SJCRH30 (cell line): ENCODE measurements around the gene RPTOR. TPM values are rescaled to one million over a fixed set of nuclear protein-coding genes. Genes with fewer than 3 reads are reported as not detected.

ENCODE experiments used
- DNase-seq, 2 experiments: peaks; one replicate each; pipeline ENCODE4 v3.0.0-alpha.2; 2015 to 2020
- H3K27ac ChIP-seq: fragments of 250-450 bp; sonication (Bioruptor Pico); 2 replicates; pipeline ENCODE4 v1.5.1; 2020; ENCODE audit warnings: mild to moderate bottlenecking, moderate library complexity
- H3K27me3 ChIP-seq: fragments of 250-450 bp; sonication (Bioruptor Pico); 2 replicates; pipeline ENCODE4 v1.5.1; 2020; ENCODE audit warnings: mild to moderate bottlenecking, moderate library complexity
- H3K36me3 ChIP-seq: fragments of 250-450 bp; sonication (Bioruptor Pico); 2 replicates; pipeline ENCODE4 v1.5.1; 2020; ENCODE audit warnings: mild to moderate bottlenecking, moderate library complexity
- H3K4me1 ChIP-seq: fragments of 250-450 bp; sonication (Bioruptor Pico); 2 replicates; pipeline ENCODE4 v1.5.1; 2020; ENCODE audit warnings: mild to moderate bottlenecking, moderate library complexity
- H3K4me3 ChIP-seq: fragments of 250-450 bp; sonication (Bioruptor Pico); 2 replicates; pipeline ENCODE4 v1.5.1; 2020; ENCODE audit warnings: mild to moderate bottlenecking, moderate library complexity
- H3K9me3 ChIP-seq: fragments of 250-450 bp; sonication (Bioruptor Pico); replicated peaks from 2 replicates; pipeline ENCODE4 v1.5.1; 2020; ENCODE audit warnings: mild to moderate bottlenecking, moderate library complexity
- total RNA-seq: library from RNA; depleted of rRNA; stranded (reverse); fragments of >200 nt; shearing (Covaris generic); gene quantifications from 2 replicates; pipeline ENCODE4 v1.2.3, GENCODE V29; 2014

The RPTOR gene
- total RNA-seq, 1 experiment from 2014 or later, result 43.6 TPM

DNA sequence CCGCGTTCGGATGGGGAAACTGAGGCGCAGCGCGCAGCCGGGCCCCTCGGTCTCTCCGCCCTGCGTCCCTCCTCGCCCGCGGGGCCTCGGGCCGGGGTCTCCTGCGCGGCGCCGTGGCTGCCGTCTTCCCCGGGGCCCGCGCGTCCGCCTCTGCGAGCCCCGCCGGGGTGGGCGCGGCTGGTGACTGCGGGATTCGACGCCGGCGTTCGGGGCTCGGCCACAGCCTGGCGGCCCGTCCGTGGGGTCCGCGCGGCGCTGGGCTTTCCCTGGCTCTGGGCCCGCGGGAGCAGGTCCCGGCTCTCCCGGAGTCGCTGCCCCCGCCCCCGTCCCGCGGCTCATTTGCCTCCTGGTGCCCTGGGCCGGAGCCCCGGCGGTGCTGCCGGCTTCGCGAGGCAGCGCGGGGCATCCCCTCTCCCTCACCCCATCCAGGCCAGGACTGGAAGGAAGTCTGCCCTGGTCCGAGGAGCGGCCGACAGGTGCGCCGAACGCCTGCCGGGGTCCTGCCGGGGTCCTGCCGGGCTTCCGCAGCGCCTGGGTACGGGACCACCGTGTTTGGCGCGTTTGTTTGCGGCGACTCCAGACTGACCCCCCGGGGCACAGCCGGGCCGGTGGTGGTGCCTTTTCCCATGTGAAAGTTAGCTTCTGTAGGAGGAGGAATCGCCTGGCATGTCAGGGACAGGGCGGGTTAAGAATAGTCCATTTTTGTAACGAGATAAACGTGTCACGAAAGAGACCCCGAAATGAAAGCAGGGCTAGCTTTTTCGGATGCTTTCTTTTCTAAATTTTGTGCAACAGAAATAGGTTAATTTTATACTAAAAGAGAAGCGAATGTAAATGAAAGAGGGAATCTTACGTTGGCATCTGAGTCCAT, 447.7 kb downstream of the RPTOR start:
- DNase-seq, result peak; percentile 31 to 47
- peaks cover 25% of the 10 kb centered on the region for H3K27me3 ChIP-seq
- no peak overlapping the region for H3K27ac ChIP-seq
- H3K4me1 ChIP-seq, result peaks cover 18% of the 10 kb centered on the region; the same call in 1 of the 2 replicates
- peak overlapping the region; percentile 74 for H3K4me3 ChIP-seq
- H3K9me3 ChIP-seq, result no peaks in the 10 kb centered on the region
- 0 out of 2 replicates have a peak, but pooled peaks cover 9% of the 10 kb centered on the region for H3K36me3 ChIP-seq

DNA sequence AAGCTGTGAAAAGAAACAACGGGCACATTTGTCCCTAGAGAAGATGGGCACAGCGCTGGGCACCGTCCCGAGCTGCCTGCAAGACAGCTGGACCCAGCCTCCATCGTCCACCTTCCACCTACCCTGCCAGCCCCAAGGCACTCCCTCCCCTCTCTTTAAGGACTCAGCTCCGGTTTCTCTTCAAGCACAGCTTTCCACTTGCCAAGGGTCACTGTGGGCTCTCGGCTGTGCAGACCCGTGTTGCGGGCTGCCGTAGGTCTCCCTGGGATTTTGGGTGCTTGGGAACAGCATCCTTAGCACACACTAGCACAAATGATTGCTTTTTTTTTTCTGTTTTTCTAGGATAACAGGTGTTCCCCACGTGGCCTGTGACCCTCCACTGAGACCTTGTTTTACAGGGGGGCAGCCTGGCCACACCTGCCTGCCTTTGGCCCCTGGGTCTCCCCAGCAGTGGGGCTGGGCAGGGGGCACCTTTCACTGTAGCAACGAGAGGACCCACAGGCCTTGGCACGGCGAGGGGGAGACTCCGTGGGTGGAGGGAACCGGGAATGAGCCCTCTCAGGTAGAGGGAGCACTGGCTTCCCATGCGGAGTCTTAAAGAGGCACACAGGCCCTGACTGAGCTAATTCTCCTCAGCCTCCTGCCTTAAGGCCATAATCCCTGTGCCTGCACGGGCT, 448.4 kb downstream of the RPTOR start:
- Histone ChIP-seq H3K36me3 (0 out of 2 replicates have a peak, but pooled peaks cover 9% of the 10 kb centered on the region), H3K9me3 (no peaks in the 10 kb centered on the region), H3K4me3 (no peak overlapping the region; the same call in 1 of the 2 replicates), H3K4me1 (peaks cover 12% of the 10 kb centered on the region; the same call in 1 of the 2 replicates), H3K27ac (no peak overlapping the region), H3K27me3 (peaks cover 20% of the 10 kb centered on the region)
- no peak for DNase-seq

DNA sequence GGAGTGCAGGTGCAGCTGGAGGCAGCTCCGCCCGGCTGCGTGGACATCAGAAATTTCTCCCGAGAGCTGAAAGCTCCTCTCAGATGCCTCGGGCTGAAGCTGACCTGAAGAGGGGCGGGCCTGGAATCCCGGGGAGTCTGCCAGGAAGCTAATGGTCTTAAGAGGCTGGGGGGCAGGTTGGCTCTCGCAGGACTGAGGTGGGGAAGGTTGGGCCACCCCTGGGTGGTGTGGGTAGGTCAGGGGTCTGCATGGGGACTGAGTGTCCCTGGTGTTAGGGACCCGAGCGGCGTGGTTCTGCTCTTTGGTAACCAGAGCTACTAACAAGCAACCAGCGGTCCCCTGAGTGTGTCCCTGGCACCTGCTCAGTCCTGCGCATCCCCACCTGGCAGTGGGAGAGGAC, 450.5 kb downstream of the RPTOR start:
- H3K27me3 ChIP-seq, result peaks cover 6% of the 10 kb centered on the region
- H3K36me3 ChIP-seq, result 0 out of 2 replicates have a peak, but pooled peaks cover 9% of the 10 kb centered on the region
- no peaks in the 10 kb centered on the region; the same call in 1 of the 2 replicates for H3K4me1 ChIP-seq

DNA sequence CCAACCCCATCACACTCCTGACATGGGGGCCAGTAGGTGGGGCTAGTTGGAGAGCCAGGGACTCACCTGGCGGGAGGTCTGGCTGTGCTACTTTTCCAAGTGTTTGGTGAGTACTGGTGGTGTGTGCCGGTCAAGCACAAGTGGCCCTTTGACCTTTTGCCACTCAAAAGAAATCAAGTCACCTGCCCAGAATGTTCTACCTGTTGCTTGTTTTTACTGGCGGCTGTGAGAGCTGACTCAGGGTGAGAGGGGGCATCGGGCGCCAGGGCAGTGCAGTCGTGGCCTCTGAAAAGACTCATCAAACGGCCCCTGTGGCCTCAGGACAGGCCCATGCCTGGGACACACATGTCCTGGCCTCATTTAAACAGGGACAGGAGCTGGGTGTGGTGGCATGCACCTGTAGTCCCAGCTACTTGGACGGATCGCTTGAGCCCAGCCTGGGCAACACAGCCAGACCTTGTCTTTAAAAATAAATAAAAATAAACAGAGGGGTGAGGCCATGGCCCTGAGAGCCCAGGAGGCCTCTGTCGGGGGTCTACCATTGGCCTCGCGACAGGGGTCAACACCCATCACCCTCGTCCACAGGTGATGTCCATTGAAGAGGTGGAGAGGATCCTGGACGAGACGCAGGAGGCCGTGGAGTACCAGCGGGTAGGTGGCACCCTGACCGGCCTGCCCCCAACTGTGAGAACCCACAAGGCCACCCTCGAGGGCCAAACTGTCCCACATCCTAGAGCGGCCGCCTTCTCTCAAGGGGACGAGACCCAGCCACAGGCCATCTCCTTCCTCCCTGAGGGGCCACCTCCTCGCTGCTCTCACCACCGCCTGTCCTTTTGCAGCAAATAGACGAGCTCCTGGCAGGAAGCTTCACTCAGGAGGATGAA, 452.0 kb downstream of the RPTOR start:
- 0 out of 2 replicates have a peak, but pooled peaks cover 9% of the 10 kb centered on the region for H3K36me3 ChIP-seq
- H3K4me3 ChIP-seq, result no peak overlapping the region

More for the DNA sequence above, 450.5 kb downstream of the RPTOR start:
- no peak for DNase-seq
- Histone ChIP-seq H3K9me3 (no peaks in the 10 kb centered on the region), H3K27ac (no peak overlapping the region), H3K4me3 (no peak overlapping the region)

DNA sequence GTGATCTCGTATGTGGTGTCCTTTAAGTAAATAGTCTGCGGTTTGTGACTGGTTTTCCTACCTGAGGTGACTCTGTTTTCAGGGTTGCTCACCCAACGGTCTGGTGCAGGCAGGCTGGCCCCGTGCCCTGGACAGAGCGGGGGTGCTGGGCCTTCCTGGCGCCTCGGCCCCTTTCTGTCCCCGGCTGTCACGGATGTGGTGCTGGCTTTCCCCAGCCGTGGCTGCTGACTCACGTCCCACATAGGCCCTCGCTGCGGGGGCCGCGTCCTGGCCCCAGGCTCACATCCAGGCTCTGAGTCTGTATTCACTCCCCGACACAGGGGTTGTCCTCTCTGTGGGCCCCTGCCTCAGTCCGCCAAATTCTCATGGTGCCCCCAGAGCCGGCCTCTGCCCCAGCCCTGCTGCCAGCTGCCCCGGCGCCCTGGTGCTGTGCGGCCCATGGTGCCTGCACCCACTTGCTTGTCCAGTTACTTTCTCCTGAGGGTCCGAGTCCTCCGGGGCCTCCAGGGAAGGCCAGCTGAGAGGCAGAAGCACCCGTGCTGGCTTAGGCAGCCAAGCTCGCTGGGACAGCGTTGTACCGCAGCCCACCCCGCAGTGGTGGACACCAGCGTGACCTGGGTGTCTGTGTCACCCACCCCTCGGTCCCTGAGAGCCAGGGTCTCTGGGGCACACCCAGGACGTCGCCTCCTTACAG, 452.9 kb downstream of the RPTOR start:
- Histone ChIP-seq H3K4me1 (peaks cover 7% of the 10 kb centered on the region; the same call in 1 of the 2 replicates), H3K27ac (no peak overlapping the region), H3K27me3 (no peaks in the 10 kb centered on the region), H3K36me3 (0 out of 2 replicates have a peak, but pooled peaks cover 9% of the 10 kb centered on the region), H3K9me3 (no peaks in the 10 kb centered on the region), H3K4me3 (no peak overlapping the region)
- DNase-seq, result no peak

More for the DNA sequence above, 452.0 kb downstream of the RPTOR start:
- Histone ChIP-seq H3K9me3 (no peaks in the 10 kb centered on the region), H3K27ac (no peak overlapping the region), H3K4me1 (no peaks in the 10 kb centered on the region; the same call in 1 of the 2 replicates), H3K27me3 (no peaks in the 10 kb centered on the region)
- DNase-seq, result no peak

DNA sequence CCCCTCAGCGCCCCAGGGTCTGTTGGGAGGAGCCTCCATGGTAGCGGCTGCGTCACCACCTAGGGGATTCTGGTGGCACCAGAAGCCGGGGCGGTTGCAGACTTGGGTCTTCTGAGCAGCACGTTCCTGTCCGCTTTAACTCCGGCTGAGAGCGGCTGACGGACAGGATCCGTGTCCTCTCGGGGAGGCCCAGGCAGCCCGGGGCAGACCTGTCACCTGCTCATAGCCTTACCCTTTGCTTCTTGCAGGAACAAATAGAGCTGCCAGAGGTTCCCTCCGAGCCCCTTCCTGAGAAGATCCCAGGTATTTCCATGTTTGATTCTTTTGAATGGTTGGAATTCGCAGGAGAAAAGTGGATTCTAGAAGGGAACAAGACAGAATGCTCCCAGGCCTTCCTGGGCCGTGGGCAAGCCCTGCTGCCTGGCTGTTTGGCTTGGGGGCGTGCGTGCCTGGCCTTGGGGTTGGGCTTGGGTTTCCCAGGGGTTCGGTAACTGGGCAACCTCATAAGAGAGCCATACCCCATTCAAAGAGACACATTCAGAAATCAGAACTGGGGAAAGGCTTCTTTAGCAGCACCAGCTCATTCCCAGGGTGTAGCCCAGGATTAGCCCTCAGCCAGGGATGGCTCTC, 453.6 kb downstream of the RPTOR start:
- 0 out of 2 replicates have a peak, but pooled peaks cover 9% of the 10 kb centered on the region for H3K36me3 ChIP-seq

DNA sequence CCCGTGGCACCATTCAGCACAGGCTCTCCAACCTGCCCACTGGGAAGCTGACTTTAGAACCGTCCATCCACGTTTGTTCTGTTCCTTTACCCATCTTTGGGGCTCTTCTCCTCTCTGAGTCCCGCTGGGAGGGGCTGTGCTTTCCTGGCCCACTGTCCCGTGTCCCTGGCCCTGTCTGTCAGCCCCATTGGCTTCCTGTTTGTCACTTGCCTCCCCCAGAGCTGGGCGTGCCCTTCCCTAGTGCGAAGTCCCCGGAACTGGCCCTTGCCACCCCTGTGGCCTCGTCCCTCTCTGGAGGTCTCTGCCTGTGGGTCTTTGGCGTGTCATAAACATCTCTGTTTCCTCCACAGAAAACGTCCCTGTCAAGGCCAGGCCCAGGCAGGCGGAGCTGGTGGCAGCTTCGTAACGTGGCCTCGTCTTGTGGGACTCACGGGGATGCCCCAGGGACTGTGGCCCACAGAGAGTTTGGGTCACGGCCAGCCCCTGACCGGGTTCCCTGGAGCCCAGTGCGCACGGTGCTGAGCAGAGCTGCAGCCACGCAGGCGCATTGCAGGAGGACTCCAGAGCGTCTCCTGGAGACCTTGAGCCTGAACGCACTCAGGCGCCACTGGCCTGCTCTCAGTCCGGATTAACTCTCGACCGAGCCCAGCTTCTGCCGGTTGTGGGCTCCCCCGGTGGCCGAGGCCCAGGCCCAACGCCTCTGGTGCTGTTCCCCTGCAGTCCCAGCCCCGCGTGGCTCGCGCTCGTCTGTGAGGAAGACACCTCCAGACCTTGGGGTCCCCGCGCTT, 454.3 kb downstream of the RPTOR start:
- H3K4me1 ChIP-seq, result peaks cover 8% of the 10 kb centered on the region; the same call in 1 of the 2 replicates
- H3K27me3 ChIP-seq, result peaks cover 9% of the 10 kb centered on the region
- H3K27ac ChIP-seq, result no peak overlapping the region
- no peak for DNase-seq
- H3K36me3 ChIP-seq, result 0 out of 2 replicates have a peak, but pooled peaks cover 9% of the 10 kb centered on the region
- H3K4me3 ChIP-seq, result no peak overlapping the region
- no peaks in the 10 kb centered on the region for H3K9me3 ChIP-seq

More for the DNA sequence above, 453.6 kb downstream of the RPTOR start:
- no peak for DNase-seq
- H3K4me3 ChIP-seq, result no peak overlapping the region
- H3K27ac ChIP-seq, result no peak overlapping the region
- H3K27me3 ChIP-seq, result peaks cover 5% of the 10 kb centered on the region
- peaks cover 8% of the 10 kb centered on the region; the same call in 1 of the 2 replicates for H3K4me1 ChIP-seq
- H3K9me3 ChIP-seq, result no peaks in the 10 kb centered on the region

DNA sequence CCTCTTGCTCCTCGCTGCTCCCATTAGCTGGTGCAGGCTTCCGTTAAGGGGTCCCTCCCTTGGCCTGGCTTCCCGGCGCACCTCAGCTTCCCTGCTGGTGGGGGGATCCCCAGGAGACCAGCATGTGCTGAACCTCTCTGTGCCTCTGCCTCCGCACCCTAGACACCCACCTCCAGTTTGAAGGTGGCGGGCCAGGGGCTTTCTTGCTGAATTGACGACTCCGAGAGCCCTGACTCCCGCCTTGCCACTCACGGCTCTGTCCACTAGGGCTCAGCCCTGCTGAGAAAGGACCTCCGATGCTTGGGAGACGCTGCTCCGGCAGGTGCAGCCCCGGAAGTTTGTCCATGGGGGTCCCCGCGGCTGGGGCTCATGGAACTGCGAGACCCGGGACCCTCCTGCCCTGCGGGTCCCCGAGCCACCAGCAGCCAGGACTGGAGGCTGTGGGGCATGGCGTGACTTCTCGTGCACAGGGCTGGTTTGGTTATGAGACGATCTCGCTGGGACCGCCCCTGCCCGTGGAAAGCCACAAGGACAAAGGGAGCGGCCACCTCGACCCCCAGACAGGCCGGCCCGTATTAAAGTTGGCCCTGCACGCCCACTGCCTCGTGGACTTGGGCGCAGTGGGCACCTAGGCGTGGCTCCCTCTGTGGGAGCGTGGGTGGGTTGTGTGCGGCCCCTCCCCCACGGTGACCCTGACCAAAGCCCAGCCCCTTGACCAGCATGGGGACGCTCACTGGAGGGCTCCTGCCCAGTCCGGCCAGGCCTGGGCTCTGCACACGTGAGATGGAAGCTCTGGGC, 455.1 kb downstream of the RPTOR start:
- H3K4me3 ChIP-seq, result no peak overlapping the region
- H3K4me1 ChIP-seq, result peaks cover 8% of the 10 kb centered on the region; the same call in 1 of the 2 replicates
- DNase-seq, result no peak
- H3K36me3 ChIP-seq, result 0 out of 2 replicates have a peak, but pooled peaks cover 9% of the 10 kb centered on the region
- H3K27me3 ChIP-seq, result peaks cover 14% of the 10 kb centered on the region
- H3K9me3 ChIP-seq, result no peaks in the 10 kb centered on the region
- no peak overlapping the region for H3K27ac ChIP-seq

DNA sequence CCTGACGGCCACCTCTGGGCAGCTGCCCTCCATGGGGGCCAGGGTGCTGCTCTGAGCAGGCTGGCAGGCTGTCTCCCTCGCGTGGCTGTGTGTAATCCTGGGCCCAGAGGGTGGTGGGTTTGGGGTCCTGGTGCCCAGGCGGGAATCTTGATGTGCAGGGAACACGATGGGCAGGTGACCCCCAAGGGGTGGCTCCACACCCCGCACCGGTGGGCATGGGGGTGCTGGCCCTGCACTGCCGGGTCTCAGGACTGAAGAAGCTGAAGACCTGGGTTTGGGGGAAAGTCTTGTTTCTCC, 455.6 kb downstream of the RPTOR start:
- no peaks in the 10 kb centered on the region for H3K9me3 ChIP-seq
- H3K27ac ChIP-seq, result no peak overlapping the region
- peaks cover 8% of the 10 kb centered on the region; the same call in 1 of the 2 replicates for H3K4me1 ChIP-seq
- H3K36me3 ChIP-seq, result 0 out of 2 replicates have a peak, but pooled peaks cover 9% of the 10 kb centered on the region
- no peak overlapping the region for H3K4me3 ChIP-seq
- DNase-seq, result no peak
- peaks cover 16% of the 10 kb centered on the region for H3K27me3 ChIP-seq

DNA sequence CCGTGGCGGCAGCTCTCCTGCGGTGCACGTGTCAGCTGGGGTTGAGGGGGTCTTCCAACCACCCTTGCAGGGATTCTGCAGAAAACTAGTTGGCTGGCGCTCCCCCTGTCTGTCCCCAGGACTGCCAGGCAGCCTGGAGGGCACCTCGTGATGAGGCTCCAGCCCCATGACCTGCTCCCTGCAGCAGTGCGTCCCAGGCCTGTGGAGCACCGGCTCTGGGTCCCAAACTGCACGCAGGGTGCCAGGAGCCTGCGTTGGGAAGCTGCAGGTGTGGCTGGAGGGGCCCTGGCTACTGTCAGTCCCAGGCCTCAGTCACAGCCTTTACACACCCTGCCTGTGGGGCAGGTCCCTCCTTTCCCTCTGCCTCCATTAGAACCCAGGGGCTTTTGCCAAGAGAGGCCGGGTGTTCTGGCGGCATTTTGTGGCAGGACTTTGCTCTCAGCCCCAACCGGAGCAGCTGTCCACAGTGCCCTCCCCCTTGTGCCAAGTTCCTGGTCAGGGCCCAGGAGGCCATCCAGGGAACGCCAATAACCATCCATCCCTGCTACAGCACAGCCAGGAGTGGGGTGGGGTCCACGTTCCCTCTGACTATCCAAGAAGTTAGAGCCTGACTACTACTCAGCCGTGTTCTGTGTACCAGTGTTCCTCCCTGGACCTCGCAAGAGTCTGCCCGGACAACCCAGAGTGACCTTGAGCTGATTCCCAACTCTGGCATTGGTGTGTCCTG, 456.2 kb downstream of the RPTOR start:
- Histone ChIP-seq H3K4me1 (peaks cover 8% of the 10 kb centered on the region; the same call in 1 of the 2 replicates), H3K27me3 (peaks cover 16% of the 10 kb centered on the region), H3K9me3 (no peaks in the 10 kb centered on the region), H3K27ac (no peak overlapping the region), H3K36me3 (0 out of 2 replicates have a peak, but pooled peaks cover 5% of the 10 kb centered on the region), H3K4me3 (no peak overlapping the region)
- no peak for DNase-seq

DNA sequence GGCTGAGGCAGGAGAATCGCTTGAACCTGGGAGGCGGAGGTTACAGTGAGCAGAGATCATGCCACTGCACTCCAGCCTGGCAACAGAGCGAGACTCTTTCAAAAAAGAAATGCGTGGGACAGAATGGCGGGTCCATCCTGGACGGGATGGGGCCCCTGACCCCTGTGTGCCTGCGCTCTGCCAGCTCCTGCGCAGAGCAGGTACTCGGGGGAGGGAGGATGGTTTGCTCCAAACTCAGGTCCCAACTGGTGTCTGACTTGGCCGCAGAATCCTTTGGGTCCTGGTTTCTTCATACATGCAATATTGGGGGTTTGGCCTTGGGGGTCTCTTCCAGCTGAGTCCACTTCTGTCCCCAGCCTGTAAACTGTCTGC, 457.4 kb downstream of the RPTOR start:
- Histone ChIP-seq H3K27ac (no peak overlapping the region), H3K4me1 (peaks cover 8% of the 10 kb centered on the region; the same call in 1 of the 2 replicates), H3K9me3 (no peaks in the 10 kb centered on the region), H3K36me3 (no peaks in the 10 kb centered on the region), H3K27me3 (peaks cover 20% of the 10 kb centered on the region), H3K4me3 (no peak overlapping the region)
- no peak for DNase-seq
